ENCODE measurements around the gene ASS1. TPM values are rescaled to one million over a fixed set of nuclear protein-coding genes. Genes with fewer than 3 reads are reported as not detected.

The ASS1 gene
- total and polyA plus RNA-seq, 10 donors, result 15.4 to 37.4 (median 26.6) TPM

DNA sequence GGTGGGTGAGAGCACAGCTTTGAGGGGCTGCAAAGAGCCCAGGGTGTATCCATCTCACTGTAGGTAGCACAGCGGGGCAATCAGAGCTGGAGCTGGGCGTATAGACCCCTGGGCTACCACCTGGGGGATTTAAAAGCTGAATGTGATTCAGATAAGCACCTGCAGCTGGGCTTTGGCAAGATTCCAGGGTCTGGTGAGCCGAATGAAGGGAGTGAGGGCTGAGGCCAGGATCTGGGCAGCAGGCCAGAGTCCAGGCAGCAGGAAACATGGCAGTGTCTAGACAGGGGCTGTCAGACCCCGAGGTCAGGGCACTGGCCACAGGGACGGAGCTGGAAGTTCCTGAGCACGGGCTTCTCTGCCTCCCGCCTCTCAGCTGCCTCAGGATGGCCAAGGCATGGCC, 8.7 kb downstream of the ASS1 start:
- intact Hi-C loops (cut with DNase I; ENCODE audit: low total_unique reads), result no loop called here

DNA sequence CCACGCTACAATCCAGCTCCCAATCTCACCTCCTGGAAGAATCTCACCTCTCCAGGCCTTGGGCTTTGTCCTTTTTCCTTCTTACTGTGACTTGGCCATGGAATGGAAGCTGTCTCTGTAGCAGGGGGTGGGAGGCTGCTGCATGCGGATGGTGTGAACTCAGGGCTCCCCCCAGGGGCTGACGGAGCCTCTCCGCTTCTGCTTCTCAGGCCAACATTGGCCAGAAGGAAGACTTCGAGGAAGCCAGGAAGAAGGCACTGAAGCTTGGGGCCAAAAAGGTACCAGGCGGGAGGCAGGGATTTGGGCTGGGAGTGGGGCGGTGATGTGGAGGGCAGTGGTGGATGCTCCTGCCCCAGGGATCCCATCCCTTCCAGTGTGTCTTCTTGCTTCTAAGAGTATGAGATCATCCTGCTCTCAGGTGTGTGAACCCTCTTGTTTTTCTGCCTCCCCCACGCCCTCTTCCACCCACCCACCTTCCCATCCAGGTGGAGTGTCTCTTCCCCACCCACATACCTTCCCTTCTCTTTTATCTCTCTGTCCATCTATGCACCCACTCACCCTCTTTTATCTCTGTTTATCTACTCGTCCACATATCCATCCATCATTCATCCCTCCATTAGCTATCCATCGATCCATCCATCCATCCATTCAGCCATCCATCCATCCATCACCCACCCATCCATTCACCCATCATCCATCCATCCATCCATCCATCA, 9.5 kb downstream of the ASS1 start:
- H3K27ac ChIP-seq, result no peak overlapping the region

More for the DNA sequence above, 8.7 kb downstream of the ASS1 start:
- TF ChIP-seq POLR2A (IDR thresholded peaks at IDR 0.05) (no peak), POLR2AphosphoS5 (IDR thresholded peaks at IDR 0.05) (peak in 2 of 3 donors; percentile 48 to 63)
- TF ChIP-seq, protein P1, sequence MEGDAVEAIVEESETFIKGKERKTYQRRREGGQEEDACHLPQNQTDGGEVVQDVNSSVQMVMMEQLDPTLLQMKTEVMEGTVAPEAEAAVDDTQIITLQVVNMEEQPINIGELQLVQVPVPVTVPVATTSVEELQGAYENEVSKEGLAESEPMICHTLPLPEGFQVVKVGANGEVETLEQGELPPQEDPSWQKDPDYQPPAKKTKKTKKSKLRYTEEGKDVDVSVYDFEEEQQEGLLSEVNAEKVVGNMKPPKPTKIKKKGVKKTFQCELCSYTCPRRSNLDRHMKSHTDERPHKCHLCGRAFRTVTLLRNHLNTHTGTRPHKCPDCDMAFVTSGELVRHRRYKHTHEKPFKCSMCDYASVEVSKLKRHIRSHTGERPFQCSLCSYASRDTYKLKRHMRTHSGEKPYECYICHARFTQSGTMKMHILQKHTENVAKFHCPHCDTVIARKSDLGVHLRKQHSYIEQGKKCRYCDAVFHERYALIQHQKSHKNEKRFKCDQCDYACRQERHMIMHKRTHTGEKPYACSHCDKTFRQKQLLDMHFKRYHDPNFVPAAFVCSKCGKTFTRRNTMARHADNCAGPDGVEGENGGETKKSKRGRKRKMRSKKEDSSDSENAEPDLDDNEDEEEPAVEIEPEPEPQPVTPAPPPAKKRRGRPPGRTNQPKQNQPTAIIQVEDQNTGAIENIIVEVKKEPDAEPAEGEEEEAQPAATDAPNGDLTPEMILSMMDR (IDR thresholded peaks at IDR 0.05 in 8 of 11, conservative IDR thresholded peaks at IDR 0.05 in 3 of 11), result no peak
- no peaks in the 10 kb centered on the region for H3K9me3 ChIP-seq
- no peak for DNase-seq
- H3K4me1 ChIP-seq, result peaks cover 14 to 40% (median 27%) of the 10 kb centered on the region in 6 donors
- H3K4me3 ChIP-seq, result no peak overlapping the region
- WGBS, 5 donors, result 32 to 43% (median 33%) methylated on average over 7 of the region's 7 CpGs
- peaks cover 0 to 49% (median 0%) of the 10 kb centered on the region in 7 donors for H3K27me3 ChIP-seq (replicated peaks in 1 of 7)
- no peak overlapping the region for H3K27ac ChIP-seq
- peaks cover 0 to 2% (median 0%) of the 10 kb centered on the region in 6 donors for H3K36me3 ChIP-seq

DNA sequence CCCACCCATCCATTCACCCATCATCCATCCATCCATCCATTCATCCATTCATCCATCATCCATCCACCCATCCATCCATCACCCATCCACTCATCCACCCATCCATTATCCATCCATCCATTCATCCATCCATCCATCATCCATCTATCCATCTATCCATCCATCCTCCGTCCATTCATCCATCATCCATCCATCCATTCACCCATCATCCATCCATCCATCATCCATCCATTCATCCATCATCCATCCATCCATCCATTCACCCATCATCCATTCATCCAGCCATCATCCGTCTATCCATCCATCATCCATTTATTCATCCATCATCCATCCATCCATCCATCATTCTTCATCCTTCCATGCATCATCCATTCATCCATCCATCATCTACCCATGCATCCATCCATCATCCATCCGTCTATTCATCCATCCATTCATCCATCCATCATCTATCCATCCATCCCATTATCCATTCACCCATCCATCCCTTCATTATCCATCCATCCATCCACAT, 10.1 kb downstream of the ASS1 start:
- no peak for DNase-seq
- intact Hi-C loops (cut with DNase I; ENCODE audit: low total_unique reads), result no loop called here

More for the DNA sequence above, 9.5 kb downstream of the ASS1 start:
- TF ChIP-seq, protein P1 (IDR thresholded peaks at IDR 0.05 in 8 of 11, conservative IDR thresholded peaks at IDR 0.05 in 3 of 11), result no peak
- no peak for TF ChIP-seq POLR2AphosphoS5 (IDR thresholded peaks at IDR 0.05)
- no peak for TF ChIP-seq POLR2A (IDR thresholded peaks at IDR 0.05)
- H3K27me3 ChIP-seq (replicated peaks in 1 of 7), result peaks cover 0 to 49% (median 0%) of the 10 kb centered on the region in 7 donors
- intact Hi-C loops (cut with DNase I; ENCODE audit: low total_unique reads), result no loop called here
- peaks cover 0 to 5% (median 0%) of the 10 kb centered on the region in 6 donors for H3K36me3 ChIP-seq
- 84 to 92% (median 86%) methylated on average over 10 of the region's 10 CpGs for WGBS, 5 donors
- H3K9me3 ChIP-seq, result no peaks in the 10 kb centered on the region
- peaks cover 14 to 39% (median 27%) of the 10 kb centered on the region in 6 donors for H3K4me1 ChIP-seq
- DNase-seq, result no peak
- no peak overlapping the region for H3K4me3 ChIP-seq

More for the DNA sequence above, 10.1 kb downstream of the ASS1 start:
- Histone ChIP-seq H3K9me3 (no peaks in the 10 kb centered on the region), H3K4me3 (no peak overlapping the region), H3K36me3 (peaks cover 0 to 5% (median 0%) of the 10 kb centered on the region in 6 donors), H3K27me3 (replicated peaks in 1 of 7) (peaks cover 0 to 54% (median 0%) of the 10 kb centered on the region in 7 donors), H3K4me1 (peaks cover 14 to 39% (median 27%) of the 10 kb centered on the region in 6 donors), H3K27ac (no peak overlapping the region)
- TF ChIP-seq POLR2AphosphoS5 (IDR thresholded peaks at IDR 0.05) (no peak), POLR2A (IDR thresholded peaks at IDR 0.05) (no peak)
- TF ChIP-seq, protein P1 (IDR thresholded peaks at IDR 0.05 in 8 of 11, conservative IDR thresholded peaks at IDR 0.05 in 3 of 11), result no peak
- WGBS, 5 donors, result 30 to 94% (median 50%) methylated on average over 3 of the region's 3 CpGs

Data from spleen (tissue), 11 donors.